Mammary microvascular endothelial cell (primary cell): Measurements from ENCODE around the gene NBPF6. TPM values are rescaled to one million over a fixed set of nuclear protein-coding genes. Genes with fewer than 3 reads are reported as not detected.

Experiments used
- total RNA-seq: library from RNA; depleted of rRNA; stranded (reverse); fragments of >200 nt; gene quantifications from 2 replicates; pipeline ENCODE4 v1.2.3, GENCODE V29; 2015

The NBPF6 gene
- total RNA-seq = not detected in 2 replicates

GRCh38 chr1:108450043-108450442, at the start of gene NBPF6:
NBPF6 (plus strand) TSS chr1:108450343; CDS start chr1:108450602, 259 bp downstream.

Other genes with a start within 250 kb of the NBPF6 start
- gene SLC25A24, start 250.0 kb upstream of the NBPF6 start, total RNA-seq = 45.6 and 51.4 TPM in 2 replicates
- not detected in 2 replicates for gene NBPF4, start 206.3 kb upstream of the NBPF6 start, total RNA-seq
- gene EEIG2, start 109.8 kb downstream of the NBPF6 start, total RNA-seq = 1.2 TPM in 2 replicates
- 2.5 and 3.6 TPM in 2 replicates for gene HENMT1, start 210.8 kb downstream of the NBPF6 start, total RNA-seq
- gene PRPF38B, start 242.0 kb downstream of the NBPF6 start, total RNA-seq = 8.2 and 9.1 TPM in 2 replicates